IgD-negative memory B cell (primary cell): Measurements from ENCODE around the gene ARHGEF10L. TPM values are rescaled to one million over a fixed set of nuclear protein-coding genes. Genes with fewer than 3 reads are reported as not detected.

ENCODE experiments used
- H3K27ac Mint-ChIP-seq, 3 donors: one replicate each; pipeline ENCODE4 v1.8.0; 2020 to 2022; ENCODE audit warnings: mild to moderate bottlenecking in 3 of 3, mixed read lengths in 3 of 3, moderate library complexity in 1 of 3
- H3K27me3 Mint-ChIP-seq: one replicate; pipeline ENCODE4 v1.8.0; 2021; ENCODE audit warnings: mixed read lengths
- H3K36me3 Mint-ChIP-seq: one replicate; pipeline ENCODE4 v1.8.0; 2020; ENCODE audit warnings: mild to moderate bottlenecking, mixed read lengths
- H3K4me1 Mint-ChIP-seq, 3 donors: one replicate each; pipeline ENCODE4 v1.8.0; 2020 to 2022; ENCODE audit warnings: mixed read lengths in 3 of 3, mild to moderate bottlenecking in 1 of 3
- H3K4me3 Mint-ChIP-seq, 4 donors: one replicate each; pipeline ENCODE4 v1.8.0; 2020 to 2022; ENCODE audit warnings: mild to moderate bottlenecking in 4 of 4, mixed read lengths in 4 of 4, moderate library complexity in 3 of 4
- H3K9me3 Mint-ChIP-seq, 3 donors: one replicate each; pipeline ENCODE4 v1.8.0; 2020 to 2021; ENCODE audit warnings: mixed read lengths in 3 of 3, mild to moderate bottlenecking in 1 of 3
- polyA plus RNA-seq: library from polyadenylated mRNA; unstranded; fragments of 300-500 nt; fragmentation: Illumina TruSeq; gene quantifications from one replicate; pipeline ENCODE4 v1.2.3, GENCODE V29; 2021

ARHGEF10L gene
- polyA plus RNA-seq, 1 donor from 2014 or later: not detected

DNA sequence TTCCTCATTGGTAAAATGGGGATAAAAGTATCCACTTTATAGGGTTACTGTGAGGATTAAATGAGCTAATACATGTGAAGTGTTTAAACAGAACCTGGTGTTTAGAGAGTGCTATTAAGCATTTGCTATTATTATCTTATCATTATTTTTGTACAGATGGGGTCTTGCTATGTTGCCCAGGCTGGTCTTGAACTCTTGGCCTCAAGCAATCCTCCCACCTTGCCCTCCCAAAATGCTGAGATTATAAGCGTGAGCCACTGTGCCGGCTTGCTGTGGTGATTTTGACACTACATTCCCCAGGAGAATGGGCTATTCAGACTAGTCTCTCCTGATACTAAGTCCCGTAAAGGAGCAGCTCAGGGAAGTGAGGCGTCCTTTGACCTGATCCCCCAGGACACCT, 6.3 kb upstream of the ARHGEF10L start:
- no peak overlapping the region for H3K27ac Mint-ChIP-seq
- peaks cover 4% of the 10 kb centered on the region for H3K27me3 Mint-ChIP-seq
- no peaks in the 10 kb centered on the region for H3K36me3 Mint-ChIP-seq
- H3K9me3 Mint-ChIP-seq: no peaks in the 10 kb centered on the region
- H3K4me3 Mint-ChIP-seq: no peak overlapping the region
- H3K4me1 Mint-ChIP-seq: peaks cover 8 to 23% (median 15%) of the 10 kb centered on the region in 3 donors

DNA sequence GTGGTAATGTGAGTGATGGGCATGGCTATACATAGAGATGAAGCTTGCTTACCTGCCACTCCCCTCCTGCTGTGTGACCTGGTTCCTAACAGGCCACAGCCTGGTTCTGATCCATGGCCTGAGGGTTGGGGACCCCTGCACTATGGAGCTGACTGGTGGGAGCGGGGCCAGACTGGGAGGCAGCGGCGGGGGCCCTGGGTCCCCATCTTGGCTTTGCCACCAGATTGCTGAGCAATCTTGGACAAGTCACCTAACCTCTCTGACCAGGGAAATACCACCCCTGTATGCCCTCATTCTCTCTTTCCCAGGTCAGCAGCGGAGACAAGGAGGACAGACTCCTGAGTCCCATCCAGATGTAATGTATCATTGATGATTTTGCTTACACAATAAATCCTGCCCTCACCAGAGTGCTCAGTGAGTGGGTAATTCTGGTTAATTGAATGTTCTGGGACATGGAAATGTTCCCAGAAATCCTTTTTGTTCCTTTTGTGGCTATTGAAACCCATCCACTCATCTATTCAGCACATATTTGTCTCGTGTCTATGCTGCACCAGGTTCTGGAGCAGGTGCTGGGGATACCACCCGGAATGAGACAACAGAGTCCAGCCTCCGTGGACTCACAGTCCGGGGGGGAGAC, 4.1 kb upstream of the ARHGEF10L start:
- Mint-ChIP-seq H3K4me1 (peaks cover 14 to 21% (median 17%) of the 10 kb centered on the region in 3 donors), H3K4me3 (peak overlapping the region in 2 of 4 donors; percentile 21 to 89), H3K9me3 (no peaks in the 10 kb centered on the region), H3K27ac (peak overlapping the region in 2 of 3 donors; percentile 11 to 47), H3K36me3 (no peaks in the 10 kb centered on the region), H3K27me3 (peaks cover 11% of the 10 kb centered on the region)

DNA sequence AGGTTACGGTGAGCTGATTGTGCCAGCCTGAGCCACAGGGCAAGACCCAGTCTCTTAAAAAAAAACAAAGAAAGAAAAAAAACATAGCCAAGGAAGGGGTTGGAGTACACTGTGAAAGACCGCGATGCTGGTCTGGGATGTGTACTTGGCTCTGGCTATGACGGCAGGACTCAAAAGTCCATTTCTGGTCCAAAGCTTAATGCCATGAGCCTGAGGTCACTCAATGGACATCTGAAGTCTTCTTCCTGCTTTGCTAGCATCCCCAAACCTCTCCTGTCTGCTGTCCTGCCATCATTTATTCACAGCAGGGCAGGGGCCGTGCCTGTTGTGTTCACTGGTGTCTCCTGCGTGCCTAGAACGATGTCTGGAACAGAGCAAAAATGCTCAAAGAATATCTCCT, 1.5 kb upstream of the ARHGEF10L start:
- H3K4me3 Mint-ChIP-seq: peak overlapping the region in 2 of 4 donors; percentile 5 to 73
- H3K27me3 Mint-ChIP-seq: peaks cover 19% of the 10 kb centered on the region
- no peaks in the 10 kb centered on the region for H3K9me3 Mint-ChIP-seq
- peak overlapping the region in 1 of 3 donors; percentile 23 for H3K27ac Mint-ChIP-seq
- H3K4me1 Mint-ChIP-seq: peaks cover 14 to 22% (median 17%) of the 10 kb centered on the region in 3 donors
- H3K36me3 Mint-ChIP-seq: no peaks in the 10 kb centered on the region

DNA sequence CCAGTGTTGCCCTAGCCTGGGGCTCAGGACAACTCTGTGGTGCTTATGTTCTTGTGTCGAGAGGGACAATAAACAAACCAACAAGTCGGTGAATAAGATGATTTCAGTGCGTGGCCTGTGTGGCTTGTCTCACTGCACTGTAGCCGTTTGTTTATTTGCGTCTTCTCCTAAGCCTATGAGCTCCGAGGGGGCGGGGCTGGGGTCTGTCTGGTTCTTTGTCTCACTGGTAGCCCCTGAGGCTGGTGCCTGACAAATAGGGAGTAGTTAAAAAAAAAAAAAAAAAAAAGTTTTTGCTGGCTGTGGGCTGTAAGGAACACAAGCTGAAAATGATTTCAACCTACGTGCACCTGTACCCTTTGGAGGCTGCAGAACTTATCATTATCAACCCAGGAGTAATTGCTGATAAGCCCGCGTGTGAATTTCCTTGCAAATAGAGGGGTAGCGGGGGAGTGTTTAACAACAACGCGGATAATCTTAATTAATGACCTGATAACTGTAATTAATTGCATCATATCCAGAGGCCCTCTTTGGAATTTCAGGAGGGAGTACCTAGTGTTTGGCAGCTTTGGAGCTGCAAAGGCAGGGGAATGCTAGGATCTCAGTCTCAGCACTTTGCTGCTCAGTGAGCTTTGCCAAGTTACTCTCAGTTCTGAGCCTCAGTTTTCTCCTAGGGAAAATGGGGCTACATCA, 925 bp upstream of the ARHGEF10L start:
- H3K36me3 Mint-ChIP-seq: no peaks in the 10 kb centered on the region
- H3K9me3 Mint-ChIP-seq: no peaks in the 10 kb centered on the region
- H3K27me3 Mint-ChIP-seq: peaks cover 19% of the 10 kb centered on the region
- peaks cover 14 to 22% (median 17%) of the 10 kb centered on the region in 3 donors for H3K4me1 Mint-ChIP-seq
- peak overlapping the region in 1 of 3 donors; percentile 23 for H3K27ac Mint-ChIP-seq
- peak overlapping the region; percentile 49 to 85 (median 62) for H3K4me3 Mint-ChIP-seq

DNA sequence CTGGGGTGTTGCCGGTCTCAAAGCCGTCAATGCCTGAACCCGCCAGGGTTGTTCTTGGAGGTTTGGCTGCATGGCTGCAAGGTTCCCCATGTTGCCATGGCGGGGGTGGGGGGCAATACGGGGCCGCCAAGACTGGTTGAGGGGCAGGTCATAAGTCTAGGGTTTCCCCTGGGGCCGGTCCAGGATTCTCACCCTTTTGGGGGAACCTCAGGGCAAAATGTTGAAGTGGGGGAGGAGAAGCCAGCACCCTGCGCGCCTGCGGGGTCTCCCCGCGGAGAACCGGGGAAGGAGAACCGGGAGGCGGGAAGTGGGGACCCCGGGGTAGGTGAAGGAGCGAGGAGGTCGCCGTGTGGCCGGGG, 401 bp upstream of the ARHGEF10L start:
- Mint-ChIP-seq H3K4me3 (peak overlapping the region; percentile 49 to 85 (median 78)), H3K9me3 (no peaks in the 10 kb centered on the region), H3K4me1 (peaks cover 14 to 22% (median 15%) of the 10 kb centered on the region in 3 donors), H3K27ac (peak overlapping the region in 1 of 3 donors; percentile 16), H3K36me3 (no peaks in the 10 kb centered on the region), H3K27me3 (peaks cover 19% of the 10 kb centered on the region)

DNA sequence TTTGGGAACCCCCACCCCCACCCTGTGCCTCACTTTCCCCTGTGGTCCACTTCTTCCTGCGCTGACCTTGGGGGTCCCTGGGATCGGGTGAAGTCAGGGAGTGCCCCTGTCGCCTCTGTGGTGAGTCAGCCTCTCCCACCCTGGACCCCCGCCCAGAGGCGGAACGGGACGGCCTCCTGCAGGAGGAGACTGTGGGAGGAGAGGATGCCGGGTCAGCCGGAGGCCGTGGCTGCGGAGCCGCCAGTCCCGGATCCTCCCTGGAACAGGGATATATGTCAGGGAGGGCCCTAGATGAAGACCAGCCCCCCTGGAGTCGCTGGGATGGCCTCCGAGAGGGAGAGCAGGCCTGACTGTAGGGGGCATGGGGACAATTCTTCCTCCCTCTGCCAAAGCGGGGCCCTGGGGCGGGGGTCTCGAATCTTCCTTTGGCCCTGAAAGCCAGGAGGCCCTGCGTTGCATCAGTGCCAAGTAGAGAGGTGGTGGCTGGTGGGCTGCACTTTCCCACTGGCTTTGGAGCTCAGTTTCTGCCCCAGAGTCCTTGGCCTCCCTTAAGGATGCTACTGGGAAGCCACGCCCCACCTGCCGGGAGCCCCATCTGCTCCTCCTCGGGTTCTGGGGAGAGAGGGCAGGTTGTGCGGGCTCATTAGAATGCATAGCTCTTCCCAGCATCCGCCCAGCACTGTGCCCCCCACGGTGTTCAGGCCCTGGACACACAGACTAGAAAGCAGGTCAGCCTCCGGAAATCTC, 930 bp downstream of the ARHGEF10L start:
- Mint-ChIP-seq H3K27me3 (peaks cover 21% of the 10 kb centered on the region), H3K4me3 (peak overlapping the region in 2 of 4 donors; percentile 68 to 84), H3K9me3 (peaks cover 0 to 3% (median 0%) of the 10 kb centered on the region in 3 donors), H3K27ac (peak overlapping the region in 1 of 3 donors; percentile 59), H3K36me3 (no peaks in the 10 kb centered on the region), H3K4me1 (peaks cover 14 to 21% (median 15%) of the 10 kb centered on the region in 3 donors)

DNA sequence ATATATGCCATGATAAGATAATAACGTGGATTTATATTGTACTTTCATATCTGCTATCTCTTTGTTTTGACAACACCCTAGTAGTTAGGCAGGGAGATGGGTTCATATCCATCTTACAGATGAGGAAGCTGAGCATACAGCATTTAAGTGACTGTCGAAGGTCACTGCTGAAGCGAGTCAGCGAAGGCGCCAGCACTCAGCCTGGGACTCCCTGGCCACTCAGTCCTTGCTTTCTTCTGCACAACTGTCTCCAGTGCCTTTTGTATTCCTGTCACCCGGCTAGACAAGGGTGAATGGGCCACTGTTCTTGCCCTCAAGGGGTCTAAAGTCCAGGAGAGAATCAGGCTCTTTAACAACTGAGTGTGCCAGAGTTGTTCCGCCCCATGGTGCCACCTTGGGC, 3.1 kb downstream of the ARHGEF10L start:
- H3K27me3 Mint-ChIP-seq: peaks cover 20% of the 10 kb centered on the region

DNA sequence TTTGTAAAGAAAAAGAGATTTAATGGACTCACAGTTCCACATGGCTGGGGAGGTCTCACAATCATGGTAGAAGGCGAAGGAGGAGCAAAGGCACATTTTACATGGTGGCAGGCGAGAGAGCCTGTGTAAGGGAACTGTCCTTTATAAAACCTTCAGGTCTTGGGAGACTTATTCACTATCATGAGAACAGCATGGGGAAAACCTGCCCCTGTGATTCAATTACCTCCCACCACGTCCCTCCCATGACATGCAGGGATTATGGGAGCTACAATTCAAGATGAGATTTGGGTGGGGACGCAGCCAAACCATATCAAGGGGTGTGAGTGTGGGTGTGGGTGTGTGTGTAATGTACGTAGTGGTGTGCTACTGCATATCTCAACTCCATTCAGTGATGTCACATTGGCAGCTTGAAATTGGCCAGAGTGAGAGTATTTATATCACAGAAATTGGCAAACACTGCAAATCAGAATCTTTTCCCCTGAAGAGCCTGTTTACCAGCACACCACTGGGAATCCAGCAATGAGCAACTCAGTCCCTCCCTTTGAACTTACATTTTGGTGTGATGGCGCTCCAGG, 5.4 kb downstream of the ARHGEF10L start:
- no peak overlapping the region for H3K27ac Mint-ChIP-seq
- no peaks in the 10 kb centered on the region for H3K36me3 Mint-ChIP-seq
- H3K27me3 Mint-ChIP-seq: peaks cover 25% of the 10 kb centered on the region
- peak overlapping the region in 1 of 4 donors; percentile 24 for H3K4me3 Mint-ChIP-seq
- H3K4me1 Mint-ChIP-seq: peaks cover 0 to 4% (median 2%) of the 10 kb centered on the region in 3 donors
- peaks cover 0 to 5% (median 0%) of the 10 kb centered on the region in 3 donors for H3K9me3 Mint-ChIP-seq

More for the DNA sequence above, 3.1 kb downstream of the ARHGEF10L start:
- H3K4me3 Mint-ChIP-seq: no peak overlapping the region
- H3K9me3 Mint-ChIP-seq: peaks cover 0 to 3% (median 0%) of the 10 kb centered on the region in 3 donors
- H3K27ac Mint-ChIP-seq: no peak overlapping the region
- H3K36me3 Mint-ChIP-seq: no peaks in the 10 kb centered on the region
- peaks cover 4 to 8% (median 6%) of the 10 kb centered on the region in 3 donors for H3K4me1 Mint-ChIP-seq

DNA sequence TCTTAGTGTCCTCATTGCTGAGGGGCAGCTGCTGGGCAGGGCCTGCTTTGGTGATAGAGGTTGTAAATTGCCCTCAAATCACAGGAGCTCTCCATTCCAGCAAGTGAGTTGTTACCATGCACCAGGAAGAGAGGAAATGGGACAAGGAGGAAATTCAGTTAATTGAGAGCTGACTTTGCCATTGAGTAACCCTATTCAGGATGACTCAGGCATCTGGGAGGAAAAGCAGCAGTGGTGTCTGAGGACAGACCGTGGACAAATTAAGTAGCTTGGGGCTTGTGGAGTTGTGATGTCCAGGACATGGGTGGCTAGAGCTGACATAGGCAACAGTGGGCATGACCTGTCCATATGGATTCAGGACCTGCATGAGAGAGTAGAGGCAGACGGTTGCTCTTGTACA, 5.9 kb downstream of the ARHGEF10L start:
- peaks cover 22% of the 10 kb centered on the region for H3K27me3 Mint-ChIP-seq
- no peak overlapping the region for H3K27ac Mint-ChIP-seq
- H3K36me3 Mint-ChIP-seq: no peaks in the 10 kb centered on the region
- peaks cover 0 to 4% (median 2%) of the 10 kb centered on the region in 3 donors for H3K4me1 Mint-ChIP-seq
- H3K9me3 Mint-ChIP-seq: peaks cover 0 to 5% (median 0%) of the 10 kb centered on the region in 3 donors
- no peak overlapping the region for H3K4me3 Mint-ChIP-seq

DNA sequence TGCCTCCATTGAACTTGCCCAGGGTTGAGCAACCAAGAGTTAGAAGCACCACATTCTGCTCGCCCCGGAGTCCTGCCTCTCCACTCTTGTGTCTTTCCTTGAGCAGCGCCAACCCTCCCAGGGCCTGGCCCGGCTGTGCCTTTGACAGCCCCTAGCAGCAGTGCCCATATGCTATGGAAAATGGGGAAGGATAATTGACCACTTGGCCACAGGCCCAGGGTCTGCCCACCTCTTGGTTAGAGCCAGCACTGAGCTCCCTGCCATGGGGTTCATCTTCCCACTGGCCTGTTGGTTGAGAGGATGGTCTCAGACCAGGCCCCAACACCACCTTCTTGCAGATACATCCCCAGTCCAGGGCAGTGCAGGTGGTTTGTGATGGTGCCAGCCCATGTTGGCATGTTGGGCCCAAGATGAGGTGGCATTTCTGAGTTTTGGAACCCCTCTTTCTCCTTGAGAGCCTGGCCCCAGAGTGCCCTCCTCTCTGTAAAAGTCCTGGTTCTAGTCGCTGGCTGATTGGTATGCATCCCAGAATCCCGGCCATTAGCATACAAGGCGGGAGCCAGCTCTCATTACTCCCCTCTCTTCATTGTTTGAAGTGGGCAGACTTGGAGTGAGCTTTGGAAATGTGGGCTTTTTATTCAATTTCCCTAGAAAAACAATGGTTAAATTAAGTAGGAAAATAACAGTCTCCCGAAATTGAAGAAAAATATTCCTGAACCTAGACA, 7.6 kb downstream of the ARHGEF10L start:
- Mint-ChIP-seq H3K4me3 (no peak overlapping the region), H3K9me3 (peaks cover 0 to 5% (median 0%) of the 10 kb centered on the region in 3 donors), H3K27ac (no peak overlapping the region), H3K36me3 (no peaks in the 10 kb centered on the region), H3K4me1 (no peaks in the 10 kb centered on the region), H3K27me3 (peaks cover 18% of the 10 kb centered on the region)

DNA sequence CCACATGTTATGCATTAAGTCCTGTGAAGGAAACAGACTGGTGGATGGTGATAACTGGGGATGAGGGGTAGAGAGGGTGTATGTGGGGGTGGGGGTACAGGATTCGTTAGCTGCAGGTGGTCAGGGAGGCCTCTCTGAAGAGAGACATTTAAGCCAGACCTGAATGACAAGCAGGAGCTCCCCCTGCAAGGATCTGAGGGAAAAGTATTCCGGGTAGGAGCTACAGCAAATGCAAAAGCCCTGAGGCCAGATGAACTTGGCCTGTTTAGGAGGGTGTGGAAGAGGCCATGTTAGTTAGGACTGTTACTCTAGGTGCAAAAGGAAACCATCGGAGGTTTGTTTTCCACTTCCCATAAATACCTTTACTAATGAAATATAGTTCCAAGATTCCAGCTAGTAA, 9.9 kb downstream of the ARHGEF10L start:
- Mint-ChIP-seq H3K4me3 (peak overlapping the region in 1 of 4 donors; percentile 44), H3K27ac (no peak overlapping the region), H3K9me3 (peaks cover 0 to 5% (median 0%) of the 10 kb centered on the region in 3 donors), H3K36me3 (no peaks in the 10 kb centered on the region), H3K27me3 (peaks cover 23% of the 10 kb centered on the region), H3K4me1 (no peaks in the 10 kb centered on the region)

DNA sequence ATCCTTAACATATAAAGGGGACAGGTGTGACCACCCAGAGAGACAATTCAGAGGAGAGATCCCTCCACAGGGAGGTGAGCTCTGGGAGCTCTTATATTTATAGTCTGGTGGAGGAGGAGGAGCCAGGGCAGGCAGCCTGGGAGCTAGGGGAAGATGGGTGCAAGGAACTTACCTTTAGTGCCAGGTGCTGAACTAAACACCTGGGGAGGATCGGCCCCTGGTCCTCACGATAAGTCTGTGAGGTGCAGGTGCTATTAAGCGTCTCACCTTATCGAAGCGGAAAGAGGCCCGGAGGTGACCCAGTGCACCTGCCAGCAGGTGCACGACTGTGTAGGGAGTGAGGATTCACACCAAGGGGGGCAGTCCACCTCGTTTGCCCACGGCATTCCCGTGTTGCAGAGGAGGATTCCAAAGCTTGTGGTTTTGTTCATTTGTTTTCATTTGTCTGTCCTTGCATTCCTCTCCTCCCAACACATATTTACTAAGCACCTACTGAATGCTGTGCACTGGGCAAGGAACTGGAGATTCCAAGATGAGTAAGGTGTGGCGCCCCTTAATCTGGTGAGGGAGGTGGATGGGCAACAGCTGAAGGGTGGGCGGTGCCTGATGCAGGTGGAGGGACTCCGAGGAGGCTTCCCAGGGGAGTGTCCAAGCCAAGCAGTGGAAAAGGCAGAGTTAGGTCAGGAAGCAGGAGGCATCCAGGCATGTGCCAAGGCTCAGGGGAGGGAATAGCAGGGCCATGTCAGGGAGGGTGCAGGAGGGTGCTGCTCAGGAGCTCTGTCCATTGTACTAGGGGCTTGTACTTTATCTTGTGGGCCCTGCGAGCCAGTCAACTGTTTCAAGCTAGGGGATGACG, 11.5 kb downstream of the ARHGEF10L start:
- Mint-ChIP-seq H3K27ac (no peak overlapping the region), H3K9me3 (peaks cover 0 to 2% (median 0%) of the 10 kb centered on the region in 3 donors), H3K4me3 (no peak overlapping the region), H3K36me3 (no peaks in the 10 kb centered on the region), H3K4me1 (no peaks in the 10 kb centered on the region), H3K27me3 (peaks cover 22% of the 10 kb centered on the region)

DNA sequence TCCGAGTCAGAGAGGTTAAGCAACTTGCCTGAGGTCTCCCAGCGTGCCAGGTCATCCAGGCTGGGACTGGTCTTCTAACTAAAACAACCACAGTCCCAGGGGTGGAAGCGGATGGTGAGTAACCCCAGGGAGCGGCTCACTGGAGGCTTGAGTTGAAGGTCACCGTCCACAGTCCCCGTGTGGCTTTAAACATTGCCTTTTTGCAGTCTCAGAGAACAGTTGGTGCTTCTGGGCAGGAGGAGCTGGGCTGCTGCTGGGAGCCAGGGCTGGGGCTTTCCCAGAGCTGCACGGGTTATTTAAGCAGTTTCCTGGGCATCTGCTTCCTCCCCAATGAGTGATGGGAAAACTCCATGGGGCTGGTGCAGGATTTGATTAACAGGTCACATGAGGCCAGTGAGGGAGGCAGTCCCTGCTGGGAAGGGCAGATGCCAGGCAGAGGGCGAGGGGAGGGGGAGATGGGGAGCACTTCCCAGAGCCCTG, 12.3 kb downstream of the ARHGEF10L start:
- H3K9me3 Mint-ChIP-seq: peaks cover 0 to 2% (median 0%) of the 10 kb centered on the region in 3 donors
- H3K36me3 Mint-ChIP-seq: no peaks in the 10 kb centered on the region
- no peaks in the 10 kb centered on the region for H3K4me1 Mint-ChIP-seq
- H3K27ac Mint-ChIP-seq: no peak overlapping the region
- H3K27me3 Mint-ChIP-seq: peaks cover 22% of the 10 kb centered on the region
- no peak overlapping the region for H3K4me3 Mint-ChIP-seq
